Activated gamma-delta T cell (primary cell): ENCODE measurements around the gene HCFC1.

Source experiments
- DNase-seq: peaks from one replicate; lab custom pipeline; 2025; lab: John Stamatoyannopoulos, UW
- total RNA-seq, 2 donors: gene quantifications; one replicate each; lab custom pipeline; 2026; lab: John Stamatoyannopoulos, UW

HCFC1 gene
- total RNA-seq = 82.0 to 82.2 reads per million in 2 donors

DNA sequence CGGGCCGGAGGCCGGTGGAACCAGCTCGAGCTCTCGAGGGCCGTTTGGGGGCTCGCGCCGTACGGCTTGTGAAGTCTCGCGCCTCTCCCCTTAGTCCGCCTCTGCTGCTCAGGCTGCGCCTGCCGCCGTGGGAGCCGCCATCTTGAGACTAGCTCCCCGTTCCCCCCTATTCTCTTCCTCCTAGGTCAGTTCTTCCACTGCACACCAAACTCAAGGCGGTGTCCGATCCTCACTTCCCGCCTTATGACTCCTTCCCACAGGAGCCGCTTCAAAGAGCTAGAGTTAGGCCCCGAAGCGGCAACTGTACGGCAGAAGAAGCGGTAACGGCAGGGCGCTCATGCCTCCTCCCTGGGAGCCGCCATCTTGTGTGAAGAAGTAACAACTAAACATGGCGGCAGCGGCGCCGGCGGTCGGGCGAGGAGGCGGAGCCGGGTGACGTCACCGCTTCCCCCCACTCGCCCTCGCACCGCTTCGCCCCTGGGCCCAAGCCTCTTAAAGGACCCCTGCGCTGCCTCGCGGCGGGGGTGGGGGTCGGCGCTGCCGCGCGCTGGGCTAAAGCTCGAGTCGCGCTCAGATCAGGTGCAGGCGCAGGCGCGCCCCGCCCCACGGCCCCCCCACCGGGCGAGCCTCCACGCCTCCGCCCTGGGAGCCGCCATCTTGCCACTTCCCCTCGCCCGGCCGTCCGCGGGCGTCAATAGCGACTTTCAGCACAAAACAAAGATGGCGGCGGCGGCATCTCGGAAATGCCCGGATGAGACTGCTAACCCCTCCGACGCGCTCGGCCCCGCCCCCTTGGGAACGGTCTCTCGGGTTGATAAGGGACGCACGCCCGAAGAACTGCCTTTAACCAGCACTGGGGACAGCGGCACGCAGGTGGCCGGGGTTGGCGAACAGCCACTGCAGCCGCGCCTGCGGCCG is at the start of gene HCFC1:
Gene HCFC1 (minus strand): TSS at position 369 of the 918 bp plus-strand sequence. CDS start 978 bp downstream, outside the sequence.
- peak; percentile 89 for DNase-seq

GRCh38 chrX:154021131-154021611 is 49.6 kb upstream of the HCFC1 start:
- no peak for DNase-seq

DNA sequence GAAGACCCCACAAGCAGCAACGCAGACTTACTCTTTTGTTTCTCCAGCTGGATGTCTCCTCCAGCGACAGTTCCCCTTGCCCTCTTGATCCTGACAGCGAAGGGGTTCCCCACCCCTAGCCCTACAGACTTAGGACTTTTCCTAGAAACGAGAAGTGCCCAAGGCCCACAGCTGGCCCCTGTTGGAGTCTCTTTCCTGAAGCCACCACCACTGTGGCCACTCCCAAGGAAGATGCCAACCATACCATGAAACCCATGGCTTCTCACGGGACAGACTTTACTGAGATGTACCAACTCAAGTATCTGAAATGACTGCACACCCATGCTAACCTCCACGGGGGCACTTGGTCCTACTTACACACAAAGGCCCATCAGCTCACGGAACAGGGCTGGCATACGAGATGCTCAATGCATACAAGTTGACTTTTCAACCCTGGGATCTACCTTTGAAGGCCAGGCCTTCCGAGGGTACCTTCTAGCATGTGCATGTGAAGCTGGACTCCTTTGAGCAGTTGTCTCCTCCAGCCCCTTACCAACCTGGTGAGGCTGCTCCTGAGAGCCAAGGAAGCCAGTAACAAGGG is 49.0 kb upstream of the HCFC1 start:
- DNase-seq = no peak

DNA sequence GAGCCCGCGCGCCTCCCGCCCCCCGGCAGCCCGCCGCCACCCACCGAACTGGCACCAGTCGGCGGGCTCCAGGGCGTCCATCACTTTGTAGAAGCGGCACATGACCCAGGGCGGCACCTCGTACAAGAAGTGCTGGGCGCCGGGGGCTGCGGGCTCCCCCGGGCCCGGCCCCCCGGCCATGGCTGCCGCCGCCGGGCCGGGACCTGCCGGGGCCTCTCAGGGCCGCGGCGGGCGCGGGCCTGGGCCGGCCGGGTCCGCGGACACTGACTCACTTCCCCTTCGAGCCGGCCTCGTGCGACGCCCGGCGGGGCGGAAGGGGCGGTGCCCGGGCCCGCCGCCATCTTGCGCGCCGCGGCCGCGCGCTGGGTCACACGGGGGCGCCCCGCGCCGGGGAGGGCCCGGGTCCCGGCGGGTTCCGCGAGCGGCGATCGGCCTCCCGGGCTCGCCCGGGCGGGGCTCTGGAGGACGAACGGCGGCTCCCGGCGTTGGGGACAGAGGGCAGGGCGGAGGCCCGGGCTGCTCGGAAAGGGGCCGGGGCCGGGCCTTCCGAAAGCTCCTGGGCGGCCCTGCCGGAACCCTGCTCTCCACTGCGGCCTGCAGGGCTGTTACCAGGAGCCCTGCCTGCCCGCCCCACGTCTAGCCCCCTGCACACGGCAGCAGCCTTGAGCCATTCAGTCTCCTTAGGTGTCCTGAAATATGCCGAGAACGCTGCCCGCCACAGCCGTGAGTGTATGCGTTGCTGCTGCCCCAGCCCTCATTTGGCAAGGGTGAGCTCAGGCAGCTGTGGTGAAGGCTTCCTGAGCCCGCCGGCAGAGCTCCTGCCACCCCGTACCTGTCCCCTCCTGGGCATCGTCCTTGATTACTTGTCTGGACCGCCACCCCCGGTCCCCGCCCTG is 48.3 kb upstream of the HCFC1 start, which contains the start of gene IRAK1:
Gene IRAK1 (minus strand): TSS at position 270 of the 896 bp plus-strand sequence. CDS start 90 bp downstream, at position 180.
- peak; percentile 37 for DNase-seq

DNA sequence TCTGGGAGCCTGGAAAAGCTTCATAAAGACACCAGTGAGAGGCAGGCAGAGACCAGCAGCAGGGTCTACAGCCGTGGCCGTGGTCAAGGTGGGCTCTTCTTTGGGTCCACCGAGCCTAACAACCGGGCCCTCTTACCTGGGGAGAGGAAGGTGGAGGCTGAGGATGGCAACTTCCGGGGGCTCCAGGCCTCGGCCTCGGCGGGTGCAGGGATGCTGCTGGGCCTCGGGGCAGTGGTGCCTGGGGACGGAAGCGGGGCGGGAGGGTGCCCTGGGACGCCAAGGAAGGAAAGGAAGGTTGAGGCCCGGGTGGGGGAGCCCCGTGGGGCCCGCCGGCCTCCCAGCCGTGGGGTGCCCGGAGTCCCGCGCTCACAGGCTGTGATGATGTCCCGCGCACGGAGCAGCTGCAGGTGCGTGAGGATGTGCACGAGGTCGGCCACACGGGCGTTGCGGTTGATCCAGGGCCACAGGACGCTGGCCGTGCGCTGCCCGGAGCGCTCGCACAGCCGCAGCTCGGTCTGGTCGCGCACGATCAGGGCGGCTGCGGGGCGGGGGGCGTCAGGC is 47.5 kb upstream of the HCFC1 start:
- no peak for DNase-seq

GRCh38 chrX:154018518-154019060 is 47.0 kb upstream of the HCFC1 start:
- no peak for DNase-seq

GRCh38 chrX:154017766-154018517 is 46.3 kb upstream of the HCFC1 start:
- no peak for DNase-seq

GRCh38 chrX:154016366-154017076 is 44.9 kb upstream of the HCFC1 start:
- no peak for DNase-seq

DNA sequence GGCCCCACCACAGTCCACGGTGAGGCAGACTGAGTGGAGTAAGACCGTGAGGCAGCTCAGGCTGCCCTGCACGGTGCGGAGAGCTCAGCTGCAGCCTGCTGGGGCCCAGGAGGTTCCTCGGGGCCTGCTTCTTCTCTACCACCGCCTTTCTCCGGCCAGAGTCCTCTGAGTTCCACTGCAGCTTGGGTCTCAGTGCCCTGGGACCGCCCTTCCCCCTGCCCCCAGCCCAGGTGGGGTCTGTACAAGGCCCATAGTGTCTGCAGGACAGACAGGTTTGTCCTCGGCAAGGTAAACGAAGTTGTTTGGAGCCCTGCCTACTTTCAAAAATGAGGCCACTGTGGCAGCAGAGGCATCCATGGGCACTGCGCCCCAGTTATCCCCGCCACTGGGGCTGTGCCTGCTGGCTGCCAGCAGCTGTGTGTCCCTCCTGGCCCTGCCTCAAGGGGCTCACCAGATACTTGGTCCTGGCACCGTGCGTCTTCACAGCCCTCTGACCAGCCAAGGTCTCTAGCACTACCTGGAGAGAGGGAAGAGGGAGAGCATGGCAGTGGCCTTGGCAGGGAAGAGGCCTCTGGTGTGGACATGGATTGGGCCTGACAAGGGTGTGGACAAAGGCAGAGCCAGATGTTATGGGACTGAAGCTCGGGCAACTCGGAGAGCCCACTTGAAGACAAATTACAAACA is 44.1 kb upstream of the HCFC1 start:
- DNase-seq = no peak

DNA sequence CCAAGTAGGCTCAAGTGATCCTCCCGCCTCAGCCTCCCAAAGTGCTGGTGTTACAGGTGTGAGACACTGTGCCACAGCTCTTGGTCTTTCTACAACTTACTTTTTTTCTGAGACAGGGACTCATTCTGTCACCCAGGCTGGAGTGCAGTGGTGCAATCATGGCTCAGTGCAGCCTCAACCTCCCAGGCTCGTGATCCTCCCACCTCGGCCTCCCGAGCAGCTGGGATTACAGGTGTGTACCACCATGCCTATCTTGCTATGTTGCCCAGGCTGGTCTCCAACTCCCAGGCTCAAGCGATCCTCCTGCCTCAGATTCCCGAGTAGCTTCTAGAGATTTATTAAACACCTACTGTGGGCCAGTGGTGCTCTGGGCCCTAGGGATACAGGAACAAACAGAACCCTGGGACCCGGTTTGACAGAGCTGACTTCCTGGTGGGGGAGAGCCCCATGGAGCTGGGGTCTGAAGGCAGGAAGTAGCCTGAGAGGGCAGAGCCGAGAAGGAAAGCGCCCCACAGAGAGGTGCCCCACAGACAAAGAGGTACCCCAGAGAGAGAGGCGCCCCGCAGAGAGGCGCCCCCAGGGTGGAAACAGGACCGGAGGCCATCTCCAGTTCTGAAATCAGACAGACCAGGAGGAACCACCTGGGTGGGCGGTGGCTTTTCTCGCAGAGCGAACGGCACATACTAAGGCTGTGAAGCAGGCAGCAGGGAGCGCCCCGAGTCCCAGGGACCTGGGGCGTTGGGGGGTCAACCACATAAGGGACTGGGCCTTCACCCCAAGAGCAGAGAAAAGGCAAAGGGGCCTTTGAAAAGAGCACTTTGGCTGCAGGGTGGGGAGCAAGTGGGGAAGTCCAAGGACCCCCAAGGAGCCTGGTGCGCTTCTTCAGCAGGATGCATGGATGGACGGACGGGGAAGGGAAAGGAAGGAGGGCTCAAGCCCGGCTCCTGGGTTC is 43.1 kb upstream of the HCFC1 start:
- DNase-seq = no peak

DNA sequence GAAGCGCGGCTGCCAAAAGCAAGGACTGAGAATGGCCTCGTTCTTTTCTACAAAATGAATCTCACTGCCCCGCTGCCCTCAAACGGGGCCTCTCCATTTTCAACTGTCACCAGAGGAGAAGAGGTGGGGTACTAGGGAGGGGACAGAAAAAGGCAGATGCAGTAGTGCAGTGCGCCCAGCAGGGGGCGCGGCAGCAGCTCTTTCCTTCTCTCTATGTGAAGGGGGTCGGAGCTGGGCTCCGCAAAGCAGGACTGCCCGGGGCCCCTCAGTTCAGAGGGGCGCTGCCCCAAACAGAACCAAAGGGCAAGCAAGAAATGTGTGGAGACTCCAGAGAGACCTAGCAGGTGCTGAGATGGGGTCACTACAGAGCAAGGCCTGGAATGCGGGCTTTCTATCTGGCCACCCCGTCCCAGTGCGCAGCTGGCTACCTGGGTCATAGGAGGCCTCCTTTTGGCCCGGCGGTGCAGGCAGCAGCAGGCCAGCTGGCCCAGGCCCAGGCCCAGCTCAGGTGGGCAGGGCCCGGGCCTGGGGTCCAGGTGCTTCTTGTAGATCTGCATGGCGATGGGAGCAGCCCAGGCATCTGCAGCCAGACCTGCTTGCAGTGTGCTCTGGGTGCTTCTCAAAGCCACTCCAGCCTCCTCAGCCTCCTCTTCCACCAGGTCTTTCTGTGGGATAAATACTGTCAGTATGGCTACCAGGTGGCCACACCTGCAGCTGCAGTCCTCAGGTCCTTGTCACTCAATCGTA is 42.2 kb upstream of the HCFC1 start:
- DNase-seq = no peak

DNA sequence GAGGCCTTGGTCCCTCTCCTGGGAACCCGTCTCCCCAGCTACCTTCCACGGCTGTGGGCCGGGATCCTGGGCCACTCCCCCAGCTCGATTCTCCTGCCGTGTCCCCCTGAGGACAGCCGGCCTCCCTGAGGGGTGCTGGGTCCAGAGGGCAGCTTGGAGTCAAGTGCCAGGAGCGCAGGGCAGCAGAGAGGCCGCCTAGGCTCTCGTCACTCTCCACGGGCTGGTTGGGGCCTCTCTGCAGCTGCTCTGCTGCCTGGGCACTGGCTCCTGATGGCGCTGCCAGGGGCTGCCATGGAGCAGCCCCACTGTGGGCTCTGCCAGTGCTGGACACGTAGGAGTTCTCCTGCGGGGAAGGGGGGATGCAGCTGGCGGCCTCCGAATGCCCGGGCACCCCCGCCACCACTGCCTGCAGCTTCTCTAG is 41.4 kb upstream of the HCFC1 start:
- no peak for DNase-seq

DNA sequence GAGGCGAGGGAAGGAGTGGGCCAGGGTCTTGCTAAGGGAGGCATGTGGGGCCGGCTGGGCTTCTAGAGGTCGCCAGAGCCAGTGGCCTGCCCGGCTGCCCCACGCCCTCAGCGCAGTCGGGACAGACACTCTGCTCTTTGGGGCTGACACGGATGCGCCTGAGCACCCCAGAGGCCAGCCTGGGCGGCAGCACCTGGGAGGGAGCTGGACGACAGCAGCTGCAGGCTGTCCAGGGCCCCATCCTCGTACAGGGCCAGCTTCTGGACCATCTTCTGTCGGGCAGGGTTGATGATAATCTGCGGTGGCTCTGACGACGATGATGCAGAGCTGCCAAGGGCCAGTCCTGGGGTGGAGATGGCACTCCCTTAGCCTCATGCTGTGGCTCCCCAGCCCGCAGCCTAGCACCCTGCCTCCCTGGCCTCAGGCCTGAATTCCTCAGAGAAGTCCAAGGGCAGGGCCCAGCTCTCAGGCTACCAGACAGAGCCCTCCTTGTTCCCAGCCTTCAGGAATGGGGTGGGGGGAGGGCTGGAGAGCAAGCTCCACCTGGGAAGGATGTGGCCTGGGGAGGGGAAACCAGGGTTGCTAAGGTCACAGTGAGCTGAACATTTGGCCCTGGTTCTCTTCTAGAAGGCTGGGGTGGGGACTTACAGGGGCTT is 40.8 kb upstream of the HCFC1 start:
- DNase-seq = no peak

DNA sequence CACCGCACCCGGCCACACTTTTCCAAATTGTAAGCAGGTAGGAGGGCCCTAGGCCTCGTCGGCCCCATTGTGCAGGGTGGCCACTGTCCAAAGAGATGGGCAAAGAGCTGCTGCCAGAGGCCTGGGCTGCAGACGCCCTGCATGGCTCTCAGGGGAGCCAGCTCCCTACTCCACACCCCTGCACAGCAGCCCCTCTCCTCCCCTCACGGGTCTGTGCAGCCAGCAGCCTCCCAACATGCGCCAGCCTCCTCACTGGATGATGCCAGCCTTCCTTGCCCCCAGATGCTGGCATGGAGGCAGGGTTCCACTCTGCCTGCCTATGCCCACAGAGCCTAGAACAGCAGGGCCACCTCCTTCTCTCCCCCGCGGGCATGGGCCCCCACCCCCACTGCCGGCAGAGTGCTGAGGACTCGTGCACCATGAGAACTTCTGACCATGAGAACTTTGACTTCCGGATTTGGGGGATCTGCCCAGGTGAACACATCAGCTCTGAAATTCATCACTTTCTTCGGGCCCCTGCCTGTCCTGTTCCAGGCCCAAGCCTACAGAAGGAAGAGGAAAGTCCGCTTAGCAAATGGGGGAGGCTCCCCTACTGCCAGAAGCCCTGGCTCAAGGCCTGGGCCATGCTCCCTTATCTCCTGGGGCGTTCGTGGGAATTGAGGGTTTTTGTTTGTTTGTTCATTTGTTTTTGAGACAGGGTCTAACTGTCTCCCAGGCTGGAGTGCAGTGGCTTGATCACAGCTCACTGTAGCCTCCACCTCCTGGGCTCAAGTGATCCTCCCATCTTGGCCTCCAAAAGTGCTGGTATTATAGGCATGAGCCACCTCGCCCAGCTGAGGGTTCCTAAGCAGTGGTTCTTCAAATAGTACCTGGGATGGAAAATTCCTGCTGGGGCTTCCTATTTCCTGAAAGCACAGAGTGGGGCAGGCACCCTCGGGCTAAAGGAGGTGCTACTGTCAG is 40.0 kb upstream of the HCFC1 start:
- DNase-seq = no peak

DNA sequence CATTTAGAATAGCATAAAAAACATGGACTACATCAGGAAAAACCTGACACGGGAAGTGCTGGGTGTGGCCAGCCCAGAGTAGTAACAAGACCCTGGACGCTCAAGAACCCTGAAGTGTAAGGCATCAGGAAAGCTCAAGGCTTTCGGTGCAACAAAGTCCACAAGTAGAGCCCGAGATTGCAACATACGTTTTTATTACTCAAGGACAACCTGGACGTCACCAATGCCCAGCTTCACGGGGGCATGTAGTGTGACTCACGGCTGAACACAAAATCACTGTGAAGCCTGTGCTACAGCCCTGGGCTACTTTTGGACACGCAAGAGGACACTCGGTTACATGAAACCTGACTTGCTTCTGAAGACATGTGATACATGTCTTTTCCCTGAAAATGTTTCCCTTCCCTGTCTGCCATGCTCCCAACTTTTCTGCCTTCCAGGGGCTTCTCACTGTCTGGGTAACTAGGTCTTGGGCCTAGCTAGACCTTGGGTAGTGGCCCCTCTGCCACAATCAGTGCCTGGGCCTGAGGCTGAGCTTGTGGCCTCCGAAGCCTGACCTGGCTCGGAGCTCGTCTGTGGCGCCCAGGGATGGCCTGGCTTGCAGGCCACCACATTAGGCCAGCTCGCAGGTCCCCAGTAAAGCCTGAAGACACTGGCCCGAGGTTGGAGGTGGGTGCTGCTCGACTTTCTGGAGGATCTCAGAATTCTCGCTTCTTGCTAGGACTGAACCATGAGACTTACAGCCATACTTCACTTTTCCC is 38.9 kb upstream of the HCFC1 start:
- DNase-seq = no peak
